HG02610 (cell line): ENCODE measurements around the gene SLC37A1.

Experiments used
- ATAC-seq: cut with Tn5 transposase; IDR thresholded peaks from one replicate; pipeline ENCODE4 v1.9.1; 2021; ENCODE audit warnings: mild to moderate bottlenecking, moderate library complexity; ENCODE audit not compliant: unreplicated experiment

The SLC37A1 gene

GRCh38 chr21:42540396-42540795 lies 26.7 kb downstream of the SLC37A1 start:
- ATAC-seq = no peak

DNA sequence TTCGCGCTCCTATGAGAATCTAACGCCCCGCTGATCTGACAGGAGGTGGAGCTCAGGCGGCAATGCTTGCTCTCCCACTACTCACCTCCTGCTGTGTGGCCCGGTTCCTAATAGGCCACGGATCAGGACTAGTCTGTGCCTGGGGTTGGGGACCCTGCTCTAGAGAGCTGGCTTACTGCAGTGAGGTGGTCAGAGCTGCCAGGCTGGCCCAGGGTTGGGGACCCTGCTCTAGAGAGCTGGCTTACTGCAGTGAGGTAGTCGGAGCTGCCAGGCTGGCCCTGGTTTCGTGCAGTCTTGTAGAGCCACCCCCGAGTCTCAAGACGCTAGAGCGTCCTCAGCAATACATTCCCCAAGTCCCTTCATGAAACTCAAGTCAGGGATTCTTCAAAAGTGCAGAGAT lies 27.5 kb downstream of the SLC37A1 start:
- ATAC-seq = no peak

DNA sequence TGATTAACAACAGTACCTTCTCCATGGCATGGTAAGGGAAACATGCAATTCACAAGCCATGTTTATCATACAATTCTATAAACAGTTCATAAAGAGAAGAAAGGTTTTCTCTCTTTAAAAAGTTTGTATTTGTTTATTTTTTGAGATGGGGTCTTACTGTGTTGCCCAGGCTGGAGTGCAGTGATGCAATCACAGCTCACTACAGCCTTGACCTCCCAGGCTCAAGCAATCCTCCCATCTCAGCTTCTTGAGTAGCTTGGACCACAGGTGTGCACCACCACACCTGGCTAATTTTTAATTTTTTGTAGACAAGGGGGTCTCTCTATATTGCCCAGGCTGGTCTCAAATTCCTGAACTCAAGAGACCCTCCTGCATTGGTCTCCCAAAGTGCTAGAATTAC lies 28.0 kb downstream of the SLC37A1 start:
- ATAC-seq = no peak

DNA sequence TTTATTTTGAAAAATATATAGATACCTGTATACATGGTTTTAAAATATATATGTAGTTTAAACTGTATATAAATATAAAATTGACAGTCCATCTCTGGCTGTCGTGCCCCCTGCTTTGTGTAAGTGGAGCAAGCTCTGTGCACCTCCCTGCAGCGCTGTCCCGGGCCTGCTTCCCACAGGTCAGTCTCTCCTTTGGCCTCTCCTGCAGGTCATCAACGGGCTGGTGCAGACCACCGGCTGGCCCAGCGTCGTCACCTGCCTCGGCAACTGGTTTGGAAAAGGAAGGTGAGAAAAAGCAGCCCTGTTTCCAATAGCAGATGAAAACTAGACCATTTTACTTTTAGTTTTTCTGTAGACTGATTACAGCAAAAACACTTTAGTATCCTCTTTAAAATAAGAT lies 28.5 kb downstream of the SLC37A1 start:
- ATAC-seq = no peak

DNA sequence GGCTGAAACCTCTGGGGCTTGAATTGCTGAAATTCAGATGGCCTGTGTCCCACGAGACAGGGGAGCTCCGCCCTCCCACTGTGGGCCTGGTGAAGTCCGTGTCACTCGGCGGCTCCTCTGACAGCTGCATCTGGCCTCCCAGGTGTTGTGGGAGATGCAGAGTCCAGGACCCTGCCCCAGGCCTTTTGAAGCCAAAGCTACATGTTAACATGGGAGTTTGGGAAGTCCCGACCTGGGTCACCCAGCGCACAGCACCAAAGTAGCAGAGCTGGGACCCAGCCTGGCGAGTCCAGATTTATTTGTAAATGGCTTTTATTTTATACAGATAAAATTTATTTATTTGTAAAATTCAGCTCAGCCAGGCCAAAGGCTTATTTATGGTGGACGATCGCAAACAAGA lies 28.9 kb downstream of the SLC37A1 start:
- ATAC-seq = no peak

DNA sequence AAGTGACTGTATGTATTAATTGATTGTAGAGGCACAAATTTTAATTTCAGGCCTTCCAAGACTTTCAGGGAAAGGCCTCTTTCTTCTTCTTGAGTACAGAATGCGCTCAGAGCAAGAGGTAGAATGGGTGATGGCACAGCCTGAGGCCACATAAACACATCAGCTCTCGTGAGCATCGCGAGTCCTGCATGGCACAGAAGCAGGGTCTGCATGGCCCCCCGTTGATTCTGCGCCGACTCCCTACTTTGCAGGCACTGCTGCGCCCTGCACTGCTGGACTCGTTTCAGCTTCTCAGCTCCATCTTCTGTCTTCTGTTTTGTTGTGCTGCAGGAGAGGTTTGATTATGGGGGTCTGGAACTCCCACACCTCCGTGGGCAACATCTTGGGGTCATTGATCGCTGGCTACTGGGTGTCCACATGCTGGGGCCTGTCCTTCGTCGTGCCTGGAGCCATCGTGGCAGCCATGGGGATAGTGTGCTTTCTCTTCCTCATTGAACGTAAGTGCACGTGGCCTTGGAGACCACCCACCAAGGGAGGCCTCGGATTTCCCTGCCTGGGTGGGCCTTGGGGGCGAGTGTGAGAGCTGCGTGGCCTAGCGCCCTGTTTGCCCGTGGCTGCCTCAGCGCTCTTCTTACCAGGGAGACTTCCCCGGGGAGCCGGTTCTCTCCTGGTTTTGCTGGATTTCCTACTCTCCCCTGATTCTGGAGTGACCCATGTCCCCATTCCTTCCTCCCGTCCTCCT lies 29.6 kb downstream of the SLC37A1 start:
- ATAC-seq = no peak

GRCh38 chr21:42544544-42544943 lies 30.9 kb downstream of the SLC37A1 start:
- ATAC-seq = no peak

GRCh38 chr21:42545317-42545716 lies 31.7 kb downstream of the SLC37A1 start:
- ATAC-seq = no peak

GRCh38 chr21:42545745-42546144 lies 32.1 kb downstream of the SLC37A1 start:
- ATAC-seq = no peak

- ATAC-seq = no peak
Measured at GRCh38 chr21:42546433-42546832, 32.8 kb downstream of the SLC37A1 start.

DNA sequence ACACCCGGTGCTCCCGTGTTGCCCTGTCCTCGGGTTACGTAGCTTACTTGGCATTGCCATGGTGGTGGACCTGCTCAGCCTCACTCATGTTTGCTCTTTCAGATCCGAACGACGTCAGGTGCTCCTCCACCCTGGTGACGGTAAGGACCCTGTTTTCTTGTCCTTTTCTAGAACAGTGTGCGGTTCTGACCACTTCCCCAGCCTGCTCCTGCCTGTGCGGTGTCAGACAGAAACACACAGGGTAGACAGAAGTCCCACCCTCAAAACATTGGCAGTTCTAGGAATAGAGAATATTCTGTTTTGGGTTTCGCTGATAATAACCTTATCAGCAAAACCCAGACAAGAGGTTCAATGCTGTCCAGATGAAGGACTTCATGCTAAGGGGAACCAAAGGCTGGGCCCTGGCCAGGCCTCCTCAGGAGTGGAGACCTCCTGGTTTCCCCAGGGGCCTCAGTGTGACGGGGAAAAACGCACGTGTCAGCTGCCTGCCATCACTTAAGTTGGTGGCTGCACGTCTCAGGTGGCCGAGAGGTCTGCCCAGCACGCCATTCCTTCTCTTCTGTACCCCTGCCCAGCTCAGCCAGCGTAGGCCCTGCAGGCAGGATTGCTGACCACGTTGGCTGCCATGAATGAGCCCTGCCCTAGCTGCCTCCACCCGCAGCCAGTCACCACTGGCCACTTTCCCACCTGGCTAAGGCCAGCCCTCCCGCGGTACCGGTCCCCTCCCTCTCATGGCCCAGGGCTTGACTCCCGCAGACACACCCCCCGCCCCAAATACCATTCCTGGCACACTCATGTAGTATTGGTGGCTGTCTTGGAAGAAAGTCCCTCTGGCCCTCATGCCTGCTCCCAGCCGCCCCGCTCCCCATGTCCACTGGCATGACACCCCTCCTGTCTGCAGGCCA lies 33.6 kb downstream of the SLC37A1 start:
- ATAC-seq = no peak

- ATAC-seq = no peak
Measured at GRCh38 chr21:42547906-42548365, 34.3 kb downstream of the SLC37A1 start.

DNA sequence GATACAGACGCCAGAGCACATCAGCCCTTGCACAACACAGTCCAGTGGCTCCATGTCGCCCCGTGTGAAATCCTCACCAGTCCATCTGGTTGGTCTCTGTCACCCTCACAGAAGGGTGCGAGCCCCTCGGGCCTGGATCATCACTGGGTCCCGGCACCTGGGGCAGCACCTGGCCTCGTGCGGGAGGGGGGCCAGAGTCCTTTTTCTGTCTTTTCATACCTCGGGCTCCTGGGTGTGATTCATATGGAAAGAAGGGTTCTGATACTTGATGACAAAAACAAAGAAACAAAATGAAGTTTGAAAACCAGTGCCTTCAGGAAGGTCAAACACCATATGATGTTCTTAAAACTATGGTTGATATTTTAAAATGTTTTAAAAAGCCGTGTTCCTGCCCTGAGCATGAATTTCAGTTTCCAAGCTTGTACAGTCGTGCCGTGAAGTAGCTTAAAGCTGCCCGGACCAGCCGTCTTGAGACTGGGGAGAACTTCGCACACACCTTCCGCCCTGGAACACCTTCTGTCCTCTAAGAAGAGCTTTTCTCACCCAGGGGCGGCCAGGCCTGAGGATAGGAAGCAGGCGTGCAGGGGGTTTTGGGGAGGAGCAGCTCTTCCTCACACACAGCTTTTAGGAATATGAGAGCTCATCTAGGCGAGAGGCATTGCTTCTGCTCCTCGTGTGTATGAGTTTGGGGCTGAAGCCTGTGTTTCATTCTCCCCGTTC lies 35.2 kb downstream of the SLC37A1 start:
- ATAC-seq = no peak

GRCh38 chr21:42550817-42551216 lies 37.2 kb downstream of the SLC37A1 start:
- ATAC-seq = no peak

- ATAC-seq = no peak
Measured at GRCh38 chr21:42552407-42553336, 39.0 kb downstream of the SLC37A1 start.

DNA sequence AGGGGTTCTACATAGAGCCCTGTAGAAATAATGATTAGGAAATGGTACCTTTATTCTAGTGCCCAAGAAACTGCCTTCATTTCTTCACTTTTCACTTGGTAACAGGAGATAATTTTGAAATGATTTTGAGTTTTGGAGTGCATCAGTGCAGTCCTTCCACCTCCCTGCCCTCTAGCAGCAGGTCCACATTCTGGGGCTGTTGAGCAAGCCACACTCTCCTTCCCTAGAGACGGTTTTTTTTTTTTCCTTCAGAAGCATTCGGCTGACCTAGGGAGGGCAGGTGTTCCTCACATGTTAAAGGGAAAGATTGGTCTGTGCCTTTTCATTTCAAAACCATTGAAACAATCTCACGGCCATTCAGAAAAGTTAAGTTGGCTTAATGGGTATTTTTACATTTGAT lies 39.8 kb downstream of the SLC37A1 start:
- no peak for ATAC-seq

- no peak for ATAC-seq
Measured at GRCh38 chr21:42554251-42554961, 40.8 kb downstream of the SLC37A1 start.

GRCh38 chr21:42555756-42556438 lies 42.2 kb downstream of the SLC37A1 start:
- no peak for ATAC-seq

DNA sequence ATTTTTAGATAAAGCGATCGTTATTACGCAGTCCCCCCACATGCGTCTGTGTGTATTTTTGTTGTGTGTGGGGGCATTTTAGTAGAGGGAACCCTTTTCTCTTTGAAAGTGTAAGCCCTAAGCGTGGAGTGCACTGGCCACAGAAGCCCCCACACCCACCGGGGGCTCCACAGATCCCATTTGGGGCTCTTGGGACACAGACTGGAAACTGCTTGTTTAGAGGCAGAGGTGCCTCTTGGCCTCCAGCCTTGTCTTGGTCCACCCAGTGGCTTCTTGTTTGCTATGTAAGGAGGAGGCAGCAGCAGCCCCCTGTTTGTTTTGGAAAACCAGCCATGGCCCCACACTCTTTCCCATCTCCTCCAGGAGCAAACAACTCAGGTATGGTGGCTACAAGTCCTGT lies 42.8 kb downstream of the SLC37A1 start:
- no peak for ATAC-seq
